SK-N-SH (cell line): ENCODE data around the gene TMEM114. TPM values are rescaled to one million over a fixed set of nuclear protein-coding genes. Genes with fewer than 3 reads are reported as not detected.
A peak's percentile ranks its signal among the peaks of the same experiment; 100 is the strongest.

Experiments
- CTCF ChIA-PET: fragments of 300-600, 350-600 bp; formaldehyde crosslinking; extraction: SDS; loops from one replicate; lab custom pipeline; 2021; lab: Yijun Ruan, JAX
- POLR2A ChIA-PET: fragments of 350-600 bp; sonication (Branson Sonifier 250); formaldehyde crosslinking; extraction: SDS; loops from one replicate; lab custom pipeline; 2020; ENCODE audit warnings: antibody characterized with exemption, inconsistent platforms; lab: Yijun Ruan, JAX
- DNase-seq: peaks from one replicate; pipeline ENCODE4 v3.0.0; 2012
- H2AFZ ChIP-seq: fragments of 200-600 bp; sonication (generic); 2 replicates; pipeline ENCODE4 v1.8.1; 2016; ENCODE audit warnings: antibody characterized with exemption, mild to moderate bottlenecking, low read depth
- H3F3A ChIP-seq: fragments of 200-600 bp; sonication (generic); replicated peaks from 2 replicates; pipeline ENCODE3; 2016; ENCODE audit warnings: antibody characterized with exemption, mild to moderate bottlenecking; ENCODE audit not compliant: insufficient read depth
- H3K27ac ChIP-seq, 2 experiments: fragments of 200-500 bp in 1 of 2; fragments of 200-600 bp in 1 of 2; sonication (Bioruptor generic) in 1 of 2; sonication (generic), shearing (Covaris generic) in 1 of 2; 2 replicates each; pipeline versions ENCODE4 v1.5.1 to v1.6.1; 2014 to 2016; ENCODE audit warnings: low read depth in 2 of 2, inconsistent platforms in 1 of 2, low read length in 1 of 2, mild to moderate bottlenecking in 1 of 2, mixed read lengths in 1 of 2
- H3K27me3 ChIP-seq: fragments of 200-600 bp; sonication (generic), shearing (Covaris generic); 2 replicates; pipeline ENCODE4 v1.6.1; 2016; ENCODE audit warnings: mixed run types; ENCODE audit not compliant: insufficient read depth
- H3K36me3 ChIP-seq, 2 experiments: fragments of 200-500 bp in 1 of 2; fragments of 200-600 bp in 1 of 2; sonication (Bioruptor generic) in 1 of 2; sonication (generic) in 1 of 2; replicated peaks in 1 of 2; 2 replicates each; pipeline versions ENCODE3 to v1.5.1; 2014 to 2016; ENCODE audit warnings: low read length in 1 of 2, mild to moderate bottlenecking in 1 of 2; ENCODE audit not compliant: insufficient read depth in 2 of 2, control insufficient read depth in 1 of 2
- H3K4me1 ChIP-seq, 2 experiments: fragments of 200-500 bp in 1 of 2; fragments of 200-600 bp in 1 of 2; sonication (Bioruptor generic) in 1 of 2; sonication (generic), shearing (Covaris generic) in 1 of 2; 2 replicates each; pipeline versions ENCODE4 v1.5.1 to v1.6.1; 2014 to 2016; ENCODE audit warnings: low read depth in 1 of 2, low read length in 1 of 2, mixed run types in 1 of 2; ENCODE audit not compliant: insufficient read depth in 2 of 2, control insufficient read depth in 1 of 2
- H3K4me2 ChIP-seq: fragments of 200-600 bp; sonication (generic), shearing (Covaris generic); 2 replicates; pipeline ENCODE4 v1.6.1; 2017; ENCODE audit warnings: mixed run types
- H3K4me3 ChIP-seq, 2 experiments: fragments of 200-500 bp in 1 of 2; fragments of 200-600 bp in 1 of 2; sonication (Bioruptor generic) in 1 of 2; sonication (generic), shearing (Covaris generic) in 1 of 2; 2 replicates each; pipeline versions ENCODE4 v1.5.1 to v1.8.1; 2014 to 2016; ENCODE audit warnings: low read depth in 2 of 2, inconsistent platforms in 1 of 2, low read length in 1 of 2, mild to moderate bottlenecking in 1 of 2, mixed read lengths in 1 of 2, moderate library complexity in 1 of 2
- H3K79me2 ChIP-seq: fragments of 200-600 bp; sonication (generic); 2 replicates; pipeline ENCODE4 v1.8.1; 2017; ENCODE audit warnings: mild to moderate bottlenecking; ENCODE audit not compliant: insufficient read depth
- H3K9ac ChIP-seq: fragments of 200-600 bp; sonication (generic); 2 replicates; pipeline ENCODE4 v1.6.1; 2017; ENCODE audit warnings: mixed run types
- H3K9me2 ChIP-seq: fragments of 200-600 bp; sonication (generic); 2 replicates; pipeline ENCODE4 v1.6.1; 2017; ENCODE audit warnings: mixed run types
- H3K9me3 ChIP-seq: fragments of 200-600 bp; sonication (generic); 2 replicates; pipeline ENCODE4 v1.6.1; 2017; ENCODE audit warnings: mixed run types, mild to moderate bottlenecking, moderate library complexity
- H4K20me1 ChIP-seq: fragments of 200-600 bp; sonication (generic); 2 replicates; pipeline ENCODE4 v1.6.1; 2017; ENCODE audit warnings: mild to moderate bottlenecking, mixed run types; ENCODE audit not compliant: insufficient read depth
- CTCF ChIP-seq: fragments of 200-600 bp; sonication (generic); IDR thresholded peaks from 2 replicates; pipeline ENCODE4 v1.6.1; 2017; ENCODE audit warnings: antibody characterized with exemption, mild to moderate bottlenecking, moderate library complexity
- ELF1 ChIP-seq: IDR thresholded peaks from 2 replicates; pipeline ENCODE4 v1.4.0; 2012
- EP300 ChIP-seq, 2 experiments: IDR thresholded peaks; 2 replicates each; pipeline versions ENCODE4 v1.4.0 to v1.6.1; 2012; ENCODE audit warnings: borderline replicate concordance in 1 of 2, low read depth in 1 of 2, low read length in 1 of 2
- EZH2phosphoT487 ChIP-seq: fragments of 200-600 bp; sonication (generic); IDR thresholded peaks from 2 replicates; pipeline ENCODE4 v1.6.1; 2017; ENCODE audit warnings: low read depth, mixed run types, mild to moderate bottlenecking, antibody characterized with exemption, moderate library complexity, borderline replicate concordance
- FOSL2 ChIP-seq: IDR thresholded peaks from 2 replicates; pipeline ENCODE4 v1.4.0; 2012; ENCODE audit warnings: low read depth, mild to moderate bottlenecking, moderate library complexity, borderline replicate concordance
- GATA2 ChIP-seq: sonication (generic); formaldehyde crosslinking; IDR thresholded peaks from 2 replicates; pipeline ENCODE4 v1.5.0; 2020; ENCODE audit warnings: mild to moderate bottlenecking, missing genetic modification reagents
- JUND ChIP-seq: IDR thresholded peaks from 2 replicates; pipeline ENCODE4 v1.4.0; 2012
- MAX ChIP-seq: IDR thresholded peaks from 2 replicates; pipeline ENCODE4 v1.4.0; 2012; ENCODE audit warnings: low read depth
- MEF2A ChIP-seq: IDR thresholded peaks from 2 replicates; pipeline ENCODE4 v1.4.0; 2012; ENCODE audit warnings: low read depth, borderline replicate concordance
- MXI1 ChIP-seq: IDR thresholded peaks from 2 replicates; pipeline ENCODE4 v1.6.1; 2012; ENCODE audit warnings: mild to moderate bottlenecking, low read depth, low read length, improper control_type of control experiment
- RAD21 ChIP-seq: IDR thresholded peaks from 2 replicates; pipeline ENCODE4 v1.6.1; 2012; ENCODE audit warnings: mild to moderate bottlenecking, low read length
- REST ChIP-seq: IDR thresholded peaks from 2 replicates; pipeline ENCODE4 v1.6.1; 2012; ENCODE audit warnings: mild to moderate bottlenecking, low read depth, low read length, moderate library complexity
- RFX5 ChIP-seq: IDR thresholded peaks from 2 replicates; pipeline ENCODE4 v1.6.1; 2012; ENCODE audit warnings: mild to moderate bottlenecking, improper control_type of control experiment, low read length
- RXRA ChIP-seq: IDR thresholded peaks from 2 replicates; pipeline ENCODE4 v1.4.0; 2012; ENCODE audit warnings: low read depth, mild to moderate bottlenecking, borderline replicate concordance
- TCF12 ChIP-seq: IDR thresholded peaks from 2 replicates; pipeline ENCODE4 v1.4.0; 2012
- TEAD4 ChIP-seq: IDR thresholded peaks from 2 replicates; pipeline ENCODE4 v1.4.0; 2012; ENCODE audit warnings: mild to moderate bottlenecking, borderline replicate concordance; ENCODE audit not compliant: insufficient read depth
- USF2 ChIP-seq: fragments of 150-350 bp; IDR thresholded peaks from 2 replicates; pipeline ENCODE4 v1.6.1; 2017; ENCODE audit warnings: antibody characterized with exemption, low read length, low read depth, borderline replicate concordance
- YY1 ChIP-seq: IDR thresholded peaks from 2 replicates; pipeline ENCODE4 v1.4.0; 2012; ENCODE audit warnings: low read depth, mild to moderate bottlenecking
- ZBTB33 ChIP-seq: IDR thresholded peaks from 2 replicates; pipeline ENCODE4 v1.4.0; 2012; ENCODE audit warnings: low read depth, borderline replicate concordance
- WGBS: methylation state at CpG from one replicate; pipeline ENCODE4 v1.1.6; 2017; ENCODE audit warnings: low lambda C conversion rate; 5-methylcytosine and 5-hydroxymethylcytosine counted together
- polyA plus RNA-seq, 3 experiments: library from polyadenylated mRNA; depleted of rRNA; stranded (reverse); fragments of >200 nt; gene quantifications; 2 replicates each; pipeline ENCODE4 v1.2.3, GENCODE V29; 2012

The TMEM114 gene
- polyA plus RNA-seq, 1 of the 3 experiments (the other 2 are of a cell fraction), result not detected

- no peak for TF ChIP-seq REST
- TF ChIP-seq GATA2 (CRISPR knock-in tag), result no peak
- no peak for TF ChIP-seq TCF12
- no peak for TF ChIP-seq USF2
- TF ChIP-seq JUND, result no peak
- peak; percentile 99 for TF ChIP-seq RAD21
- peak; percentile 98 for TF ChIP-seq CTCF
Measured at GRCh38 chr16:8567355-8568230, 22.7 kb downstream of the TMEM114 start (continued).

GRCh38 chr16:8565498-8565897 is 24.8 kb downstream of the TMEM114 start:
- H3F3A ChIP-seq, result peaks cover 28% of the 10 kb centered on the region
- no peak for DNase-seq
- no peak overlapping the region for H3K27ac ChIP-seq
- WGBS, result 24% methylated on average over 10 of the region's 10 CpGs
- no peaks in the 10 kb centered on the region for H3K79me2 ChIP-seq
- H3K9ac ChIP-seq, result no peak overlapping the region
- H3K36me3 ChIP-seq, result no peaks in the 10 kb centered on the region
- ChIA-PET POLR2A (no interaction called here), CTCF (no interaction called here)
- H3K4me1 ChIP-seq, result peaks cover 0 to 3% of the 10 kb centered on the region in 2 experiments; a peak in 2 of 4 replicates
- no peaks in the 10 kb centered on the region for H3K27me3 ChIP-seq
- H3K4me2 ChIP-seq, result no peak overlapping the region
- H2AFZ ChIP-seq, result no peak overlapping the region
- no peaks in the 10 kb centered on the region for H4K20me1 ChIP-seq
- no peaks in the 10 kb centered on the region for H3K9me2 ChIP-seq
- H3K4me3 ChIP-seq, result no peak overlapping the region
- H3K9me3 ChIP-seq, result no peaks in the 10 kb centered on the region
- TF ChIP-seq EP300 (IDR thresholded peaks at IDR 0.05; ENCODE audit: borderline replicate concordance in 1 of 2, low read depth in 1 of 2, low read length in 1 of 2) (no peak), RFX5 (no peak), MEF2A (no peak), TEAD4 (no peak), MXI1 (no peak), FOSL2 (no peak), YY1 (no peak), MAX (no peak), EZH2phosphoT487 (no peak), ELF1 (no peak), RXRA (no peak), CTCF (no peak), ZBTB33 (no peak)
